T-cell (primary cell): ENCODE results near the gene SMAD5. TPM values are rescaled to one million over a fixed set of nuclear protein-coding genes. Genes with fewer than 3 reads are reported as not detected.

Source experiments
- ATAC-seq, 4 experiments: fragments of 200-7000 bp in 3 of 4; fragments of 150-1000 bp in 1 of 4; cut with Tn5 transposase; replicated peaks in 1 of 4; 1 replicate in 3 of 4; 2 replicates in 1 of 4; pipeline ENCODE4 v1.10.0; 2021; ENCODE audit warnings: moderate library complexity in 3 of 4, mild to moderate bottlenecking in 2 of 4, moderate number of reproducible peaks in 1 of 4
- CTCF ChIA-PET, 2 donors: fragments of 300-600 bp; sonication (Branson Sonifier 250); formaldehyde crosslinking; loops; one replicate each; lab custom pipeline; 2022; ENCODE audit warnings: antibody characterized with exemption in 2 of 2; lab: Charles Lee
- POLR2A ChIA-PET, 2 donors: fragments of 300-600 bp; sonication (Branson Sonifier 250); formaldehyde crosslinking; loops; one replicate each; lab custom pipeline; 2022; ENCODE audit warnings: antibody characterized with exemption in 2 of 2; lab: Charles Lee
- DNase-seq, 35 experiments: peaks; one replicate each; pipeline versions ENCODE4 v3.0.0 to v3.0.0-alpha.2; 2013 to 2023
- H3K27ac ChIP-seq: one replicate; pipeline ENCODE4 v1.5.1; 2013; ENCODE audit warnings: low read length
- H3K27me3 ChIP-seq, 2 experiments: replicated peaks in 1 of 2; 1 replicate in 1 of 2; 2 replicates in 1 of 2; pipeline versions ENCODE4 v1.6.1 to v1.7.0; 2013; ENCODE audit warnings: low read length in 1 of 2, mixed read lengths in 1 of 2; ENCODE audit not compliant: control insufficient read depth in 2 of 2, insufficient read depth in 2 of 2; ENCODE audit errors: extremely low read depth in 1 of 2
- H3K36me3 ChIP-seq, 2 donors: 1 replicate in 1 of 2; 2 replicates in 1 of 2; pipeline versions ENCODE4 v1.6.1 to v1.7.0; 2013; ENCODE audit warnings: low read length in 1 of 2; ENCODE audit not compliant: control insufficient read depth in 2 of 2, insufficient read depth in 1 of 2; ENCODE audit errors: extremely low read depth in 1 of 2
- H3K4me1 ChIP-seq, 2 experiments: 1 replicate in 1 of 2; 2 replicates in 1 of 2; pipeline versions ENCODE4 v1.6.1 to v1.7.0; 2013; ENCODE audit warnings: low read length in 2 of 2, mixed read lengths in 1 of 2; ENCODE audit not compliant: insufficient read depth in 2 of 2, control insufficient read depth in 1 of 2; ENCODE audit errors: extremely low read depth in 1 of 2
- H3K4me3 ChIP-seq, 2 donors: 1 replicate in 1 of 2; 2 replicates in 1 of 2; pipeline versions ENCODE4 v1.5.1 to v1.7.0; 2013; ENCODE audit warnings: mild to moderate bottlenecking in 2 of 2, low read length in 1 of 2, moderate library complexity in 1 of 2; ENCODE audit not compliant: control insufficient read depth in 1 of 2; ENCODE audit errors: extremely low read depth in 1 of 2
- H3K9me3 ChIP-seq: 2 replicates; pipeline ENCODE4 v1.7.0; 2013
- H3K27ac Mint-ChIP-seq, 2 donors: one replicate each; pipeline ENCODE4 v1.8.0; 2020 to 2021; ENCODE audit warnings: mild to moderate bottlenecking in 2 of 2, mixed read lengths in 2 of 2
- H3K27me3 Mint-ChIP-seq, 2 donors: one replicate each; pipeline ENCODE4 v1.8.0; 2021 to 2022; ENCODE audit warnings: mixed read lengths in 2 of 2
- H3K36me3 Mint-ChIP-seq: one replicate; pipeline ENCODE4 v1.8.0; 2021; ENCODE audit warnings: mixed read lengths
- H3K4me1 Mint-ChIP-seq, 3 donors: one replicate each; pipeline ENCODE4 v1.8.0; 2020 to 2022; ENCODE audit warnings: mixed read lengths in 3 of 3, mild to moderate bottlenecking in 1 of 3
- H3K4me3 Mint-ChIP-seq, 3 donors: one replicate each; pipeline ENCODE4 v1.8.0; 2020 to 2022; ENCODE audit warnings: mild to moderate bottlenecking in 3 of 3, mixed read lengths in 3 of 3, moderate library complexity in 3 of 3
- H3K9me3 Mint-ChIP-seq, 3 donors: one replicate each; pipeline ENCODE4 v1.8.0; 2020 to 2022; ENCODE audit warnings: mixed read lengths in 3 of 3
- whole genome bisulfite sequencing: methylation state at CpG from one replicate; pipeline ENCODE4 v1.1.5; 2013; ENCODE audit warnings: missing lambda C conversion rate; ENCODE audit not compliant: insufficient coverage; 5-methylcytosine and 5-hydroxymethylcytosine counted together
- total RNA-seq, 35 experiments: library from RNA in 6 of 35; stranded (reverse) in 6 of 35; fragments of 120-200 nt in 1 of 35; gene quantifications; one replicate each; pipeline versions ENCODE4 v1.2.1 to v1.2.4 and lab custom pipeline; 2013 to 2026

SMAD5 gene
- total RNA-seq, 5 donors from 2014 or later (not counting 1 experiment from before 2014, with no cell fraction given): 8.7 to 24.2 (median 18.4) TPM

GRCh38 chr5:136114414-136115125, 18.1 kb upstream of the SMAD5 start:
- peaks cover 2 to 11% of the 10 kb centered on the region in 2 experiments for H3K27me3 ChIP-seq
- Mint-ChIP-seq H3K4me1 (no peaks in the 10 kb centered on the region), H3K36me3 (no peaks in the 10 kb centered on the region), H3K27ac (no peak overlapping the region), H3K4me3 (no peak overlapping the region), H3K9me3 (no peaks in the 10 kb centered on the region), H3K27me3 (peaks cover 11% of the 10 kb centered on the region in 2 donors)
- H3K9me3 ChIP-seq: no peaks in the 10 kb centered on the region
- POLR2A ChIA-PET: no interaction called here
- 100% methylated on average over 1 of the region's 5 CpGs for WGBS
- no peak for DNase-seq
- ATAC-seq: no peak
- no peak overlapping the region for H3K4me3 ChIP-seq
- H3K27ac ChIP-seq: no peak overlapping the region
- CTCF ChIA-PET: interaction anchor here in 1 of 2 donors (0.7 kb wide), 1 partner anchor 18 kb away, joined by 3 read pairs; no protein-coding TSS in a partner anchor
- H3K36me3 ChIP-seq: no peaks in the 10 kb centered on the region
- H3K4me1 ChIP-seq: no peaks in the 10 kb centered on the region

GRCh38 chr5:136115183-136115865, 17.3 kb upstream of the SMAD5 start:
- POLR2A ChIA-PET: no interaction called here
- peaks cover 11 to 13% of the 10 kb centered on the region in 2 donors for H3K27me3 Mint-ChIP-seq
- Histone ChIP-seq H3K9me3 (no peaks in the 10 kb centered on the region), H3K27me3 (peaks cover 2 to 15% of the 10 kb centered on the region in 2 experiments), H3K4me3 (no peak overlapping the region), H3K36me3 (no peaks in the 10 kb centered on the region), H3K27ac (no peak overlapping the region), H3K4me1 (no peaks in the 10 kb centered on the region)
- WGBS: 67% methylated on average over 1 of the region's 1 CpG
- CTCF ChIA-PET: interaction anchor here in 1 of 2 donors (0.7 kb wide), 1 partner anchor 17 kb away, joined by 3 read pairs; no protein-coding TSS in a partner anchor
- no peak overlapping the region for H3K4me3 Mint-ChIP-seq
- no peaks in the 10 kb centered on the region for H3K4me1 Mint-ChIP-seq
- no peak for DNase-seq
- H3K27ac Mint-ChIP-seq: no peak overlapping the region
- ATAC-seq: no peak
- H3K36me3 Mint-ChIP-seq: no peaks in the 10 kb centered on the region
- H3K9me3 Mint-ChIP-seq: no peaks in the 10 kb centered on the region

- ChIA-PET CTCF (no interaction called here), POLR2A (no interaction called here)
- Histone ChIP-seq H3K27ac (no peak overlapping the region), H3K9me3 (no peaks in the 10 kb centered on the region), H3K4me3 (no peak overlapping the region), H3K36me3 (no peaks in the 10 kb centered on the region), H3K27me3 (peaks cover under 1 to 14% of the 10 kb centered on the region in 2 experiments), H3K4me1 (no peaks in the 10 kb centered on the region)
- Mint-ChIP-seq H3K4me3 (no peak overlapping the region), H3K9me3 (no peaks in the 10 kb centered on the region), H3K27me3 (peaks cover 17 to 21% of the 10 kb centered on the region in 2 donors), H3K36me3 (no peaks in the 10 kb centered on the region), H3K27ac (peak overlapping the region in 1 of 2 donors; percentile 5), H3K4me1 (no peaks in the 10 kb centered on the region)
- DNase-seq: no peak
- 100% methylated on average over 1 of the region's 5 CpGs for WGBS
- ATAC-seq: no peak
Observed at GRCh38 chr5:136120529-136120928, 12.1 kb upstream of the SMAD5 start.

- Histone ChIP-seq H3K4me3 (no peak overlapping the region), H3K27ac (no peak overlapping the region), H3K36me3 (no peaks in the 10 kb centered on the region), H3K4me1 (no peaks in the 10 kb centered on the region), H3K27me3 (peaks cover 0 to 14% of the 10 kb centered on the region in 2 experiments), H3K9me3 (no peaks in the 10 kb centered on the region)
- no CpG with 5 or more reads among the region's 1 CpG for WGBS
- no peaks in the 10 kb centered on the region for H3K9me3 Mint-ChIP-seq
- ChIA-PET CTCF (no interaction called here), POLR2A (no interaction called here)
- H3K27ac Mint-ChIP-seq: no peak overlapping the region
- ATAC-seq (no peak), DNase-seq (no peak)
- peaks cover 29 to 35% of the 10 kb centered on the region in 2 donors for H3K27me3 Mint-ChIP-seq
- H3K4me3 Mint-ChIP-seq: no peak overlapping the region
- no peaks in the 10 kb centered on the region for H3K36me3 Mint-ChIP-seq
- H3K4me1 Mint-ChIP-seq: no peaks in the 10 kb centered on the region
Observed at GRCh38 chr5:136123236-136123768, 9.3 kb upstream of the SMAD5 start.

DNA sequence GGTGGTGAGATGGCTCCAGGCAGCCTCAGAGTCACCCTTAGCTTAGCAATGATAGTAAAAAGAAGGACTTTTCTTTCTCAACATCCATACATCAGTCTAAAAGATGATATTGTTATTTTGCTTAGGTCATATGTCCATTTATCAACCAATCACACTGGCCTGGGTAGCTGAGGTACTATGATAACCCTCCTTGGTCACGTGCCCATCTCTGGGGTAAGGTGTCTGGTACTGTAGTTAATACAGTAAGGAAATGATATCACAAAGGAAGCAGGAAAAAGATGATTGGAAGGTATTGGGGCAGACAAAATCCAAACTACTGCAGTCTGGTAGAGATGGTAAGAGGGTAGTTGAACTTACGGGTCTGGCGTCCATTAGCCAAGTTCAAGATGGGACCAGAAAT, 5.1 kb upstream of the SMAD5 start:
- Histone ChIP-seq H3K36me3 (no peaks in the 10 kb centered on the region), H3K4me3 (no peak overlapping the region), H3K9me3 (no peaks in the 10 kb centered on the region), H3K27ac (no peak overlapping the region), H3K4me1 (peaks cover 0 to 6% of the 10 kb centered on the region in 2 experiments), H3K27me3 (peaks cover 0 to 16% of the 10 kb centered on the region in 2 experiments)
- Mint-ChIP-seq H3K9me3 (no peaks in the 10 kb centered on the region), H3K4me3 (no peak overlapping the region), H3K4me1 (peaks cover 4 to 10% (median 9%) of the 10 kb centered on the region in 3 donors), H3K36me3 (no peaks in the 10 kb centered on the region), H3K27ac (no peak overlapping the region), H3K27me3 (peaks cover 45 to 52% of the 10 kb centered on the region in 2 donors)
- ChIA-PET POLR2A (no interaction called here), CTCF (no interaction called here)
- ATAC-seq: no peak
- DNase-seq: no peak
- 100% methylated on average over 2 of the region's 3 CpGs for WGBS

DNA sequence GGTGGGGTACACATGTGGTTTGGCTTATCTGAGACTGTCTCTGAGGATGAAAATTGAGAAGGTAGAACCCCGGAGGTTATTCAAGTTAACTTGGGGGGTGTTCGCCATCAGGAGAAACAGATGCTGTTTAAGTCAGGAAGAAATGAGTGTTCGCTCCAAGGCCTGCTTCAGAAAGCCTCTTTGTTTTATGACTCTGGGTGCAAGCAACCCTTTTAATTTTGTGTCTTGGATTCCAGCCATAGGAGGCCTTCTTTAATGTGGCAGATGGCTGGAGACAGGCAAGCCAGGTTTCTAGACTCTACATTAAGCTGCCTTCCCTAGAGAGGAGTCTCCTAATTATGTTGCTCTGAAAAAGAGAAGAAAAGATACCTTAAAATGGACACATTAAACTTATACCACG, 4.2 kb upstream of the SMAD5 start:
- H3K36me3 Mint-ChIP-seq: no peaks in the 10 kb centered on the region
- no peak for DNase-seq
- ChIA-PET POLR2A (interaction anchor here in 1 of 2 donors (0.7 kb wide), 1 partner anchor 107 kb away, joined by 3 read pairs; no protein-coding TSS in a partner anchor), CTCF (no interaction called here)
- no peak overlapping the region for H3K4me3 Mint-ChIP-seq
- Histone ChIP-seq H3K27me3 (peaks cover 0 to 20% of the 10 kb centered on the region in 2 experiments), H3K4me3 (no peak overlapping the region), H3K9me3 (no peaks in the 10 kb centered on the region), H3K27ac (no peak overlapping the region), H3K4me1 (peaks cover 0 to 6% of the 10 kb centered on the region in 2 experiments), H3K36me3 (no peaks in the 10 kb centered on the region)
- WGBS: 86% methylated on average over 3 of the region's 4 CpGs
- peaks cover 45 to 53% of the 10 kb centered on the region in 2 donors for H3K27me3 Mint-ChIP-seq
- no peaks in the 10 kb centered on the region for H3K9me3 Mint-ChIP-seq
- no peak overlapping the region for H3K27ac Mint-ChIP-seq
- peaks cover 6 to 12% (median 9%) of the 10 kb centered on the region in 3 donors for H3K4me1 Mint-ChIP-seq
- no peak for ATAC-seq
